ENCODE results near the gene COMT.
"Not testable (repeated sequence)": the region's sequence is repeated elsewhere in the genome, so short reads cannot be mapped to it uniquely, and the experiment has no call there.

COMT gene

GRCh38 chr22:19933341-19934241 is 8.0 kb upstream of the COMT start:
- no peak for DNase-seq (ENCODE audit: low read depth)
- no peak overlapping the region for H3K4me3 ChIP-seq (ENCODE audit: low read length)
- H3K27me3 ChIP-seq (replicated peaks; ENCODE audit: control insufficient read depth, insufficient read depth, low read length), result no peaks in the 10 kb centered on the region
- H3K9ac ChIP-seq (ENCODE audit: low read length), result no peak overlapping the region
- no peaks in the 10 kb centered on the region for H3K36me3 ChIP-seq (ENCODE audit: control insufficient read depth, insufficient read depth, low read length, severe bottlenecking)
- no peaks in the 10 kb centered on the region for H3K9me3 ChIP-seq (ENCODE audit: control insufficient read depth, low read length)
- no peaks in the 10 kb centered on the region for H3K4me1 ChIP-seq (ENCODE audit: control insufficient read depth, insufficient read depth, low read length)

DNA sequence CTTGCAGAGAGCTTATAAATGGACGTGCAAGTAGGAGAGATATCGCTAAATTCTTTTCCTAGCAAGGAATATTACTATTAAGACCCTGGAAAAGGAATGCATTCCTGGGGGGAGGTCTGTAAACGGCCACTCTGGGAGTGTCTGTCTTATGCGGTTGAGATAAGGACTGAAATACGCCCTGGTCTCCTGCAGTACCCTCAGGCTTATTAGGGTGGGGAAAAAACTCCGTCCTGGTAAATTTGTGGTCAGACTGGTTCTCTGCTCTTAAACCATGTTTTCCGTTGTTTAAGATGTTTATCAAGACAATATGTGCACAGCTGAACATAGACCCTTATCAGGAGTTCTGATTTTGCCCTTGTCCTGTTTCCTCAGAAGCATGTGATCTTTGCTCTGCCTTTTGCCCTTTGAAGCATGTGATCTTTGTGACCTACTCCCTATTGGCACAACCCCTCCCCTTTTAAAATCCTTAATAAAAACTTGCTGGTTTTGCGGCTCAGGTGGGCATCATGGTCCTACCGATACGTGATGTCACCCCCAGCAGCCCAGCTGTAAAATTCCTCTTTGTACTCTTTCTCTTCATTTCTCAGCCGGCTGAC is 6.4 kb upstream of the COMT start:
- not testable (repeated sequence) for DNase-seq (ENCODE audit: low read depth); H3K4me1 ChIP-seq (ENCODE audit: control insufficient read depth, insufficient read depth, low read length); H3K27me3 ChIP-seq (replicated peaks; ENCODE audit: control insufficient read depth, insufficient read depth, low read length); H3K36me3 ChIP-seq (ENCODE audit: control insufficient read depth, insufficient read depth, low read length, severe bottlenecking); H3K4me3 ChIP-seq (ENCODE audit: low read length); H3K9ac ChIP-seq (ENCODE audit: low read length); H3K9me3 ChIP-seq (ENCODE audit: control insufficient read depth, low read length)

DNA sequence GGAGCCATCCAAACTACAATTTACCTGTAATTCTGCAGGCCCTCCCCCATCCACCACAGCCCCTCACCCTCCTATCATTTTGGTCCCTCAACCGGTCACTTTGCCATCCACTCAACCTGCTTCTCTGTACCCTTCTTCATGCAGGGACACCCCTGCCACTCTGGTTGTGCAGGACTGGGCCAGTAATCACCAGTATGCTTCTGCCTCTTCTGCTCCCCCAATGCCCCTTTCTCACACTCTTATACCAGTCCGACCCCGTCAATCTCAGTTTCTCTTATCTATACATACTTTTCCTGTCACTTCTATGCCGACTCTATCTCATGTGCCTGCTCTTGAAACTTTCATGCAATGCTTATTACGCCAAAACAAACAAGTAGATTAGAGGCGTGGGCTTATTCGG is 5.1 kb upstream of the COMT start:
- H3K4me3 ChIP-seq (ENCODE audit: low read length), result no peak overlapping the region
- H3K36me3 ChIP-seq (ENCODE audit: control insufficient read depth, insufficient read depth, low read length, severe bottlenecking), result no peaks in the 10 kb centered on the region
- H3K9me3 ChIP-seq (ENCODE audit: control insufficient read depth, low read length), result no peaks in the 10 kb centered on the region
- H3K9ac ChIP-seq (ENCODE audit: low read length), result no peak overlapping the region
- peaks cover 10% of the 10 kb centered on the region for H3K4me1 ChIP-seq (ENCODE audit: control insufficient read depth, insufficient read depth, low read length)
- H3K27me3 ChIP-seq (replicated peaks; ENCODE audit: control insufficient read depth, insufficient read depth, low read length), result no peaks in the 10 kb centered on the region
- DNase-seq (ENCODE audit: low read depth), result no peak

GRCh38 chr22:19937616-19938473 is 3.7 kb upstream of the COMT start:
- Histone ChIP-seq H3K27me3 (replicated peaks; ENCODE audit: control insufficient read depth, insufficient read depth, low read length) (no peaks in the 10 kb centered on the region), H3K9me3 (ENCODE audit: control insufficient read depth, low read length) (no peaks in the 10 kb centered on the region), H3K4me1 (ENCODE audit: control insufficient read depth, insufficient read depth, low read length) (peaks cover 18% of the 10 kb centered on the region), H3K36me3 (ENCODE audit: control insufficient read depth, insufficient read depth, low read length, severe bottlenecking) (no peaks in the 10 kb centered on the region), H3K4me3 (ENCODE audit: low read length) (no peak overlapping the region), H3K9ac (ENCODE audit: low read length) (no peak overlapping the region)
- no peak for DNase-seq (ENCODE audit: low read depth)

DNA sequence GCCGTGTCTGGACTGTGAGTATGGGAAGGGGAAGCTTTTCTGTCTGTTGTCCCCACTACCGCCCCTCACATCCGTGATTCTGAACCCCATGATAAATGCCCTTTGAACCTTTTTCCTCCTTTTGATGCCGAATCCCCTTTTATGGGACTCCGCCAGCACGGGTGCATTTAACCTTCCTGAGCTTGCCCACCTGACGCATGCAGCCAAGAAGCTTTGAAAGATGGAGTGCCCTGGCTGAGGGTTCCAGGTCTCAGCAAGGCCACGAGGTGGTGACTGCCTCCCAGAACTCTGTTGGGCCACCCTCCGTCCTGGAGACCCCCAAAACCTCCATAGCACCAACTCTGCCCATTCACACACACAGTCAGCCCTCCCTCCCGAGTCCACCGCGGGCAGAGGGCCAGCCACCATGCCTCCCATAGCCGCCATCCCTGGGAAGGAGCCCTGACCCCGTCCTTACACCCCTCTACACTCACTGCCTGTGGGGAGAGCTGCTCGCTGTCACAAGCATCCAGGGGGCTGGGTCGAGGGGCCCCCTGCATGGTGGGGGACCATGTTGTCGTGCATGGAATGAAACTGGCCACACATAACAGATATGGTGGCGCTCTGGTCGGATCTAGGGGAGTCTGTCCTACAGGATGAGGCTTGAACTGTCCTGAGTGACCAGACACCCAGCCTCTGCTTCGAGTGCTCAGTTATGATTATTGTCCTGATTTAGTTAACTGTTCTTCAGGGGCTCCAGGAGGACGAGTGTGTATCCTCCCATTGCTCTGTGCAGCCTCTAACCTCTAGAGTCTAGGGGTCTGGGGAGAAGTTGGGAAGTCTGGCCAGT is 822 bp upstream of the COMT start:
- Histone ChIP-seq H3K36me3 (ENCODE audit: control insufficient read depth, insufficient read depth, low read length, severe bottlenecking) (no peaks in the 10 kb centered on the region), H3K9me3 (ENCODE audit: control insufficient read depth, low read length) (no peaks in the 10 kb centered on the region), H3K27me3 (replicated peaks; ENCODE audit: control insufficient read depth, insufficient read depth, low read length) (no peaks in the 10 kb centered on the region), H3K9ac (ENCODE audit: low read length) (peak overlapping the region; percentile 99), H3K4me1 (ENCODE audit: control insufficient read depth, insufficient read depth, low read length) (peaks cover 31% of the 10 kb centered on the region), H3K4me3 (ENCODE audit: low read length) (peak overlapping the region; percentile 97)
- no peak for DNase-seq (ENCODE audit: low read depth)

DNA sequence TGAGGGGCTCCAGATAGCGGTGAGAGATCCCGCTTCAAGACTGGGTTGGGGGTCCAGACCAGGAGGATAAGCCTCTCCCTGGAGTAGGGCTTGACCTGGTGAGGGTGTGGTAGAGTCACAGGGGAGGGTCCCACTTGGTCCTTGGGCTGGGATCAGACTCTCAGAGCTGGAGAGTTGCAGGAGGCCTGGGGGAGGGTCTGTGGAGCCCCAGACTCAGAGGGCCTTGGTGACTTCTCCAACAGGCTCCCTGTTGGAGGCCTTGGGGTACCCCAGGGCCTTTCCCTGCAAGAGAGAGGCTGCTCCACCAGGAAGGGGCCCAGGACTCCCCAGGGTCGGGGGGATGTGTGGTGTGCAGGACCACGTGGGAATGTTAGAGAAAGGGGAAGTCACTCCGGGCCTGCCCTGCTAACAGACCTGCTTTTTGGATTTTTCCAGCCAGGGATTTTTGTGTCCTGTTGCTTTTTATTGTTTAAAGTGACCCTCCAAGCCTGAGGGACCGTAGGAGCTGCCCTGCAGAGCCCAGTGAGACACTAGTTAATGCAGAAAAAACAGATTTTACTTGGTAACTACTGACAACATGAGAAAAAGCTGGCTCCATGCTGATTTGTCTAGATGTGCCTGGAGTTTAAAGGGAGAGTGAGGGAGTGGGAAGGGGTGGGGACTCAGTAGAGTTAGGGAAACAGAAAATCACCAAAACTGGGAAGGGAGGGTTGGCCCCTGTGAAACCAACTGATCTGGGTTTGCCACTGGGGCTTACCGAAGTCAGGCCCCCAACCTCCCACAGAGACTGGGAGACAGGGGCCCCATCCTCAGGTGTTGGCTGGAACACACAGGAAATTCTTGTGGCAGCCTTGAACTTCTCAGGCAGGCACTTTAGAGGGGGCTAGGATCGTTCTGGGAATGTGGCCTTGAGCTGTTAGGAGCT is 847 bp downstream of the COMT start:
- Histone ChIP-seq H3K9me3 (ENCODE audit: control insufficient read depth, low read length) (no peaks in the 10 kb centered on the region), H3K4me3 (ENCODE audit: low read length) (peak overlapping the region; percentile 97), H3K27me3 (replicated peaks; ENCODE audit: control insufficient read depth, insufficient read depth, low read length) (no peaks in the 10 kb centered on the region), H3K36me3 (ENCODE audit: control insufficient read depth, insufficient read depth, low read length, severe bottlenecking) (no peaks in the 10 kb centered on the region), H3K4me1 (ENCODE audit: control insufficient read depth, insufficient read depth, low read length) (peaks cover 34% of the 10 kb centered on the region), H3K9ac (ENCODE audit: low read length) (peak overlapping the region; percentile 99)
- DNase-seq (ENCODE audit: low read depth), result peak; percentile 83

DNA sequence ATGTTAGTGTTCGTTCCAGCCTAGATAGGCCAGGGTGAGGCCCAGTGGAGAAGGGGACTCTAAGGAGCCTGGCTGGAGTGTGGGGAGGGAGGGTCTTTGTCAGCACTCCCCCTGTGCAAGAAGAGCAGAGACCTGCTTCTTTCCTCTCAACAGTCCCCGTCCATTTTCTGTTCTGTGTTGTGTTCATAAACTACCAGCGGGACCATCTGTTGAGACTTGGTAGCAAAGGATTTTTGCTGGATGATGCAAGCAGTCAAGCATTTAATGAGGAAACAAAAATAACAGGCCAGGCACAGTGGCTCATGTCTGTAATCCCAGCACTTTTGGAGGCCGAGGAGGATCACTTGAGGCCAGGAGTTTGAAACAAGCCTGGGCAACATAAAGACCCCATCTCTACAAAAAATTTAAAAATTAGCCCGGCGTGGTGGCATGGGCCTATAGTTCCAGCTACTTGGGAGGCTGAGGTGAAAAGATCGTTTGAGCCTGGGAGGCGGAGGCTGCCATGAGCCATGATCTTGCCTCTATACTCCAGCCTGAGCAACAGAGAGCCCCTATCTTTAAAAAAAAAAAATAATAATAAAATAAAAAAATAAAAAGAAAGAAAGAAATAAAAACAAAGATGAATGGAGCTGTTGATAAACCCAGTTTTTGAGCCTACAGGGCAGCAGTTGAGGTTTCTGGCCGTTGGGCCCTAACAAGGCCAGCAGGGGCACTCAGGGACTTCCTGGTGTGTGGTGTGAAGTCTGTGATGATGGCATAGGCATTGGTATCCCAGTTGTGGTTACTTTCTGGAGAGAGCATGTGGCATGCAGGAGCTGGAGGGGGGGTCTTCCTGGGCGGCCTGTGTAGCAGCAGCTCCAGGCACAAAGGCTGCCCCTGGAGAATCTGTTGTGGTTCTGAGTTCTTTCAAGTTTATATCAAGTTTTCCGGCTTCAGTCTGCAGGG is 1.8 kb downstream of the COMT start:
- H3K9ac ChIP-seq (ENCODE audit: low read length), result peak overlapping the region; percentile 99
- peak overlapping the region; percentile 97 for H3K4me3 ChIP-seq (ENCODE audit: low read length)
- H3K27me3 ChIP-seq (replicated peaks; ENCODE audit: control insufficient read depth, insufficient read depth, low read length), result no peaks in the 10 kb centered on the region
- peaks cover 40% of the 10 kb centered on the region for H3K4me1 ChIP-seq (ENCODE audit: control insufficient read depth, insufficient read depth, low read length)
- DNase-seq (ENCODE audit: low read depth), result peak; percentile 94
- H3K36me3 ChIP-seq (ENCODE audit: control insufficient read depth, insufficient read depth, low read length, severe bottlenecking), result no peaks in the 10 kb centered on the region
- no peaks in the 10 kb centered on the region for H3K9me3 ChIP-seq (ENCODE audit: control insufficient read depth, low read length)

DNA sequence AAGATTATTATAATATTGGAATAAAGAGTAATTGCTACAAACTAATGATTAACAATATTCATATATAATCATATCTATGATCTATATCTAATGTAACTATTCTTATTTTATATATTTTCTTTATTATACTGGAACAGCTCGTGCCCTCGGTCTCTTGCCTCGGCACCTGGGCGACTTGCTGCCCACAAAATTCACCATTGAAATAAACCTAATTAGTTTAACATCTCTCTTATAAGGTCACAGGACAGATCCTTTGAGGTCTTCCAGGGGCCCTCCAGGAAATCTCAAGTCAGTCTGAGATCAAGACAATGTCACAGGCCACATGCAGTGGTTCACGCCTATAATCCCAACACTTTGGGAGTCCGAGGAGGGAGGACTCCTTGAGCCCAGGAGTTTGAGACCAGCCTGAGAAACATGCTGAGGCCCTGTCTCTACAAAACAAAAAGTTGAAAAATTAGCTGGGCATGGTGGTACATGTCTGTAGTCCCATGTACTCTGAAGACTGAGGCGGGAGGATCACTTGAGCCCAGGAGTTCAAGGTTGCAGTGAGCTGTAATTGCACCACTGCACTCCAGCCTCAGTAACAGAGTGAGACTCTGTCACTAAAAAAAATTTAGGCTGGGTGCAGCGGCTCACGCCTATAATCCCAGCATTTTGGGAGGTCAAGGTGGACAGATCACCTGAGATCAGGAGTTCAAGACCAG is 6.6 kb downstream of the COMT start:
- Histone ChIP-seq H3K9ac (ENCODE audit: low read length) (peak overlapping the region; percentile 34), H3K27me3 (replicated peaks; ENCODE audit: control insufficient read depth, insufficient read depth, low read length) (no peaks in the 10 kb centered on the region), H3K36me3 (ENCODE audit: control insufficient read depth, insufficient read depth, low read length, severe bottlenecking) (peaks cover 6% of the 10 kb centered on the region), H3K4me3 (ENCODE audit: low read length) (no peak overlapping the region), H3K9me3 (ENCODE audit: control insufficient read depth, low read length) (no peaks in the 10 kb centered on the region), H3K4me1 (ENCODE audit: control insufficient read depth, insufficient read depth, low read length) (peaks cover 36% of the 10 kb centered on the region)
- DNase-seq (ENCODE audit: low read depth), result no peak

GRCh38 chr22:19951346-19951745 is 9.8 kb downstream of the COMT start:
- DNase-seq (ENCODE audit: low read depth), result no peak
- Histone ChIP-seq H3K4me3 (ENCODE audit: low read length) (no peak overlapping the region), H3K4me1 (ENCODE audit: control insufficient read depth, insufficient read depth, low read length) (peaks cover 32% of the 10 kb centered on the region), H3K9ac (ENCODE audit: low read length) (no peak overlapping the region), H3K9me3 (ENCODE audit: control insufficient read depth, low read length) (no peaks in the 10 kb centered on the region), H3K27me3 (replicated peaks; ENCODE audit: control insufficient read depth, insufficient read depth, low read length) (no peaks in the 10 kb centered on the region), H3K36me3 (ENCODE audit: control insufficient read depth, insufficient read depth, low read length, severe bottlenecking) (peaks cover 6% of the 10 kb centered on the region)

Measured in adipocyte (in vitro differentiated cells).